SU-DHL-6 (cell line): ENCODE measurements around the gene FIZ1.

Source experiments
- CTCF ChIP-seq: fragments of 200-600 bp; sonication (generic); IDR thresholded peaks from one replicate; pipeline ENCODE4 v1.5.1; 2017; ENCODE audit warnings: antibody characterized with exemption, mild to moderate bottlenecking, low read length, moderate library complexity; ENCODE audit not compliant: insufficient read depth, poor library complexity, severe bottlenecking
- EZH2phosphoT487 ChIP-seq: fragments of 200-600 bp; sonication (generic), shearing (Covaris generic); conservative IDR thresholded peaks from 2 replicates; pipeline ENCODE4 v1.6.1; 2018; ENCODE audit warnings: mild to moderate bottlenecking, antibody characterized with exemption, low read length, moderate library complexity, mixed read lengths

- TF ChIP-seq CTCF (no peak), EZH2phosphoT487 (no peak)
Measured at GRCh38 chr19:55584871-55585270, 14.4 kb downstream of the FIZ1 start.
